Ascending aorta (tissue), 2 donors: ENCODE data around the gene PHAF1. TPM values are rescaled to one million over a fixed set of nuclear protein-coding genes. Genes with fewer than 3 reads are reported as not detected.

Experiments used
- DNase-seq, 2 donors: peaks; one replicate each; pipeline ENCODE4 v3.0.0-alpha.2; 2019; ENCODE audit warnings: low spot score in 2 of 2
- H3K27ac ChIP-seq, 2 donors: fragments of 200-600 bp; sonication (generic); one replicate each; pipeline ENCODE4 v1.5.1; 2016 to 2017; ENCODE audit warnings: mild to moderate bottlenecking in 1 of 2
- H3K27me3 ChIP-seq: fragments of 200-600 bp; sonication (generic); one replicate; pipeline ENCODE4 v1.5.1; 2017
- H3K36me3 ChIP-seq, 2 donors: fragments of 200-600 bp; sonication (generic); one replicate each; pipeline ENCODE4 v1.5.1; 2016
- H3K4me1 ChIP-seq, 2 donors: fragments of 200-600 bp; sonication (generic); one replicate each; pipeline ENCODE4 v1.5.1; 2016 to 2017; ENCODE audit warnings: mild to moderate bottlenecking in 1 of 2
- H3K4me3 ChIP-seq, 2 donors: fragments of 200-600 bp; sonication (generic); one replicate each; pipeline ENCODE4 v1.5.1; 2016 to 2017; ENCODE audit warnings: mild to moderate bottlenecking in 1 of 2
- H3K9me3 ChIP-seq, 2 donors: fragments of 200-600 bp; sonication (generic); one replicate each; pipeline ENCODE4 v1.5.1; 2016
- CTCF ChIP-seq, 3 experiments: fragments of 200-600 bp in 2 of 3; fragments of 450-650 bp in 1 of 3; sonication (generic) in 2 of 3; IDR thresholded peaks; one replicate each; pipeline ENCODE4 v1.5.1; 2016 to 2019; ENCODE audit warnings: antibody characterized with exemption in 3 of 3, mild to moderate bottlenecking in 1 of 3, moderate library complexity in 1 of 3
- intact Hi-C: fragments of 100-400 bp; cut with DNase I; formaldehyde crosslinking; loops from one replicate; pipeline ENCODE4 v1.15.1; 2023
- total RNA-seq: library from RNA; depleted of rRNA; stranded (reverse); fragments of >200 nt; gene quantifications from one replicate; pipeline ENCODE4 v1.1.0, GENCODE V29; 2016

PHAF1 gene
- total RNA-seq, 1 donor from 2014 or later, result 4.5 TPM

- peak in 1 of 2 donors; percentile 86 for DNase-seq
- H3K27ac ChIP-seq, result peak overlapping the region; percentile 77 to 79
- no peaks in the 10 kb centered on the region for H3K27me3 ChIP-seq
- no peaks in the 10 kb centered on the region for H3K9me3 ChIP-seq
- peak in 1 of 3 experiments; percentile 10 for TF ChIP-seq CTCF (IDR thresholded peaks at IDR 0.05)
- peaks cover 21 to 41% of the 10 kb centered on the region in 2 donors for H3K4me1 ChIP-seq
- H3K4me3 ChIP-seq, result peak overlapping the region; percentile 50 to 57
- H3K36me3 ChIP-seq, result no peaks in the 10 kb centered on the region
- intact Hi-C loops, result loop anchor here (1.0 kb wide), 1 partner anchor 21 kb away; no protein-coding TSS in a partner anchor
Measured at GRCh38 chr16:67163164-67163998, 53.6 kb downstream of the PHAF1 start.

GRCh38 chr16:67163999-67164558 lies 54.3 kb downstream of the PHAF1 start:
- no peaks in the 10 kb centered on the region for H3K9me3 ChIP-seq
- intact Hi-C loops, result loop anchor here (1.0 kb wide), 1 partner anchor 20 kb away; no protein-coding TSS in a partner anchor
- H3K27me3 ChIP-seq, result no peaks in the 10 kb centered on the region
- H3K36me3 ChIP-seq, result no peaks in the 10 kb centered on the region
- H3K4me3 ChIP-seq, result peak overlapping the region; percentile 50 to 57
- no peak for TF ChIP-seq CTCF (IDR thresholded peaks at IDR 0.05)
- DNase-seq, result no peak
- H3K27ac ChIP-seq, result peak overlapping the region; percentile 77 to 79
- peaks cover 22 to 42% of the 10 kb centered on the region in 2 donors for H3K4me1 ChIP-seq

DNA sequence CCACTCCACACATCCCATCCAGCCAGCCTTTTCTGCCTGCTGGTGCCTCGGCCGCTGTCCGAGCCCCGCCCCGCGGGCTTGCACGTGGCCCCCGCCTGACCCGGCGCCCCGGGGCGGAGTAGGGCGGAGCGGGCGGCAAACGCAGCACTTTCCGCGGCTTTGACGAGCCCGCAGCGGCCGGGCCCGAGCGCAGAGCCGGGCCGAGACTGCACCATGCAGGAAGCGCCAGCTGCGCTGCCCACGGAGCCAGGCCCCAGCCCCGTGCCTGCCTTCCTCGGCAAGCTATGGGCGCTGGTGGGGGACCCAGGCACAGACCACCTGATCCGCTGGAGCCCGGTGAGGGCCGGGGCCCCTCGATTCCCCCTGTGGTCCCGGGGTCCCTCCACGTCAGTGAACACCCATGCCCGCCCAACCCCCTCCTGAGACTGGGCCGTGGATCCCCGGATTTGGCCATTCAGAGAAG lies 54.9 kb downstream of the PHAF1 start, which contains the start of gene HSF4:
TSS of gene HSF4 (plus strand) at position 147 of the 463 bp plus-strand sequence. CDS start at position 214, 67 bp downstream.
- DNase-seq, result peak in 1 of 2 donors; percentile 82
- peak within 1 kb of the TSS; percentile 50 to 57 for H3K4me3 ChIP-seq
- TF ChIP-seq CTCF (IDR thresholded peaks at IDR 0.05), result no peak
- intact Hi-C loops, result no loop called here
- no peaks in the 10 kb centered on the region for H3K27me3 ChIP-seq
- peaks cover 28 to 48% of the 10 kb centered on the region in 2 donors for H3K4me1 ChIP-seq
- H3K9me3 ChIP-seq, result no peaks in the 10 kb centered on the region
- peak within 1 kb of the TSS; percentile 77 to 79 for H3K27ac ChIP-seq
- no peaks in the 10 kb centered on the region for H3K36me3 ChIP-seq

DNA sequence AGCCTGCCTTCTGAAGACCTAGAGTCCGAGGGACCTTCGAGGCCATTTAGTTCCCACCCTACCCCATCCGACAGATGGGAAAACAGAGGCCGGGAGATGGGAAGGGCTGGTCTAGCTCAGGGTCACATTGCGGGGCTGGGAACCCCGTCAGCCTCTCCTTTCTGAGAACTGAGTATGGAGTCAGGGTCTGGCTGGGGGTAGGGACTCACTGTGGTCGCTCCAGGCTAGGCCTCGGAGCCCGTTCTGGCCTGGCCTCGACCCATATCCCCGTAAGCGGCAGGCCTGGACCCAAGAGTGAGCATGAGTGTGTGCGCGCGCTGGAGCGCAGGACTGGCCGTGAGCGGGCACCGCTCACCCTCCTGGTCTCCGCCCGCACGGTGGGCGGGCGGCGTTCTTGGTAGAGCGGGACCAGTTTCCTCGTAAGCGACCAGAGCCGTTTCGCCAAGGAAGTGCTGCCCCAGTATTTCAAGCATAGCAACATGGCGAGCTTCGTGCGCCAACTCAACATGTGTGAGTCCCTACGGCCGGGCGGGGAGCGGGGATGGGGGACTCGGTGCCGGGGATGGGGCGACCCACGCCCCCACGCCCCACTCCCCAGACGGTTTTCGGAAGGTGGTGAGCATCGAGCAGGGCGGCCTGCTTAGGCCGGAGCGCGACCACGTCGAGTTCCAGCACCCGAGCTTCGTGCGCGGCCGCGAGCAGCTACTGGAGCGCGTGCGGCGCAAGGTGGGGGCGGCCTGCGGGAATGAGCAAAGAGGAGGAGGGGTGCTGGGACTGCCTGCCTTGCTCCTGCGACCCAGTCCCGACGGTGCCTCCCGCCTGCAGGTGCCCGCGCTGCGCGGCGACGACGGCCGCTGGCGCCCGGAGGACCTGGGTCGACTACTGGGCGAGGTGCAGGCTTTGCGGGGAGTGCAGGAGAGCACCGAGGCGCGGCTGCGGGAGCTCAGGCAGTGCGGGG lies 55.7 kb downstream of the PHAF1 start:
- H3K36me3 ChIP-seq, result no peaks in the 10 kb centered on the region
- intact Hi-C loops, result no loop called here
- H3K4me3 ChIP-seq, result peak overlapping the region; percentile 50 to 57
- no peak for DNase-seq
- peak overlapping the region; percentile 77 to 79 for H3K27ac ChIP-seq
- H3K4me1 ChIP-seq, result peaks cover 29 to 53% of the 10 kb centered on the region in 2 donors
- no peak for TF ChIP-seq CTCF (IDR thresholded peaks at IDR 0.05)
- no peaks in the 10 kb centered on the region for H3K9me3 ChIP-seq
- H3K27me3 ChIP-seq, result no peaks in the 10 kb centered on the region

DNA sequence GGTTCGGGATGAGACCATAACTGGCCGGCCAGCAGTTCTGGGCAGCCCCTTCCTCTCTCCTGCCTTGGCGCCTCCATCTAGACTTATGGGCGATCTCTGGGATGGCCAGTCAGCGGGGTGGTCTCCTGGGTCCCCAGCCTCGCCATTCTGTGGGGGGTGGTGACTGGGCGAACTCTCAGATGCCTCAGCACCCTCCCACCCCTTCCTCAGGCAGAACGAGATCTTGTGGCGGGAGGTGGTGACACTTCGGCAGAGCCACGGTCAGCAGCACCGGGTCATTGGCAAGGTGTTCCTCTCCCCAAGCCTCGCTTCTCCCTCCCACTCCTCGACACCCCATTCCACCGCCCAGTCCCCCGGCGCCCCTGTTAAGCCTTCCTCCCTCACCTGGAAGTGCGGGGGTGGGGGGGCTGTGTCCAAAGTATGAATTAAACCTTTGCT lies 56.4 kb downstream of the PHAF1 start:
- peaks cover 29 to 51% of the 10 kb centered on the region in 2 donors for H3K4me1 ChIP-seq
- TF ChIP-seq CTCF (IDR thresholded peaks at IDR 0.05), result no peak
- H3K9me3 ChIP-seq, result no peaks in the 10 kb centered on the region
- no peak overlapping the region for H3K27ac ChIP-seq
- DNase-seq, result no peak
- H3K4me3 ChIP-seq, result no peak overlapping the region
- no peaks in the 10 kb centered on the region for H3K27me3 ChIP-seq
- no peaks in the 10 kb centered on the region for H3K36me3 ChIP-seq
- intact Hi-C loops, result no loop called here
